ENCODE results near the gene ZMPSTE24. TPM values are rescaled to one million over a fixed set of nuclear protein-coding genes. Genes with fewer than 3 reads are reported as not detected.

The ZMPSTE24 gene
- total RNA-seq, 4 donors from 2014 or later: 37.4 to 49.8 (median 48.9) TPM

GRCh38 chr1:40303051-40303771 lies 45.2 kb downstream of the ZMPSTE24 start:
- H3K9me3 ChIP-seq: no peaks in the 10 kb centered on the region
- peaks cover 0 to 13% (median 0%) of the 10 kb centered on the region in 4 donors for H3K27me3 ChIP-seq
- H3K4me1 ChIP-seq: peaks cover 0 to 1% (median 0%) of the 10 kb centered on the region in 4 donors
- H3K36me3 ChIP-seq: no peaks in the 10 kb centered on the region
- intact Hi-C loops (cut with DNase I): no loop called here
- H3K27ac ChIP-seq (replicated peaks in 1 of 4): no peak overlapping the region
- H3K4me3 ChIP-seq: no peak overlapping the region
- WGBS: 79% methylated on average over 17 of the region's 38 CpGs
- TF ChIP-seq POLR2AphosphoS5 (IDR thresholded peaks at IDR 0.05) (no peak), POLR2A (IDR thresholded peaks at IDR 0.05; ENCODE audit: low read depth) (no peak), CTCF (IDR thresholded peaks at IDR 0.05) (no peak), EP300 (IDR thresholded peaks at IDR 0.05) (no peak)
- no peak for DNase-seq (ENCODE audit: extremely low spot score)

GRCh38 chr1:40303790-40304189 lies 45.8 kb downstream of the ZMPSTE24 start:
- H3K4me3 ChIP-seq: no peak overlapping the region
- H3K27ac ChIP-seq (replicated peaks in 1 of 4): no peak overlapping the region
- DNase-seq (ENCODE audit: extremely low spot score): no peak
- no peaks in the 10 kb centered on the region for H3K36me3 ChIP-seq
- peaks cover 0 to 5% (median 0%) of the 10 kb centered on the region in 4 donors for H3K4me1 ChIP-seq
- WGBS: 40% methylated on average over 15 of the region's 33 CpGs
- intact Hi-C loops (cut with DNase I): no loop called here
- H3K27me3 ChIP-seq: peaks cover 0 to 13% (median 0%) of the 10 kb centered on the region in 4 donors
- TF ChIP-seq POLR2AphosphoS5 (IDR thresholded peaks at IDR 0.05) (no peak), EP300 (IDR thresholded peaks at IDR 0.05) (no peak), CTCF (IDR thresholded peaks at IDR 0.05) (no peak), POLR2A (IDR thresholded peaks at IDR 0.05; ENCODE audit: low read depth) (no peak)
- H3K9me3 ChIP-seq: no peaks in the 10 kb centered on the region

GRCh38 chr1:40305451-40305850 lies 47.4 kb downstream of the ZMPSTE24 start:
- no peaks in the 10 kb centered on the region for H3K9me3 ChIP-seq
- WGBS: 73% methylated on average over 1 of the region's 5 CpGs

GRCh38 chr1:40305871-40306270 lies 47.8 kb downstream of the ZMPSTE24 start:
- WGBS: 83% methylated on average over 1 of the region's 2 CpGs
- H3K4me1 ChIP-seq: peaks cover 0 to 5% (median 0%) of the 10 kb centered on the region in 4 donors
- no peak for DNase-seq (ENCODE audit: extremely low spot score)
- intact Hi-C loops (cut with DNase I): no loop called here
- no peak overlapping the region for H3K27ac ChIP-seq (replicated peaks in 1 of 4)
- H3K36me3 ChIP-seq: no peaks in the 10 kb centered on the region
- H3K9me3 ChIP-seq: no peaks in the 10 kb centered on the region
- peaks cover 0 to 13% (median 0%) of the 10 kb centered on the region in 4 donors for H3K27me3 ChIP-seq
- H3K4me3 ChIP-seq: no peak overlapping the region
- TF ChIP-seq POLR2A (IDR thresholded peaks at IDR 0.05; ENCODE audit: low read depth): no peak
- TF ChIP-seq EP300 (IDR thresholded peaks at IDR 0.05): no peak
- TF ChIP-seq POLR2AphosphoS5 (IDR thresholded peaks at IDR 0.05): no peak
- TF ChIP-seq CTCF (IDR thresholded peaks at IDR 0.05): no peak

More at GRCh38 chr1:40305451-40305850, 47.4 kb downstream of the ZMPSTE24 start:
- no peak overlapping the region for H3K4me3 ChIP-seq
- no peak overlapping the region for H3K27ac ChIP-seq (replicated peaks in 1 of 4)
- H3K4me1 ChIP-seq: peaks cover 0 to 5% (median 0%) of the 10 kb centered on the region in 4 donors
- H3K27me3 ChIP-seq: peaks cover 0 to 13% (median 0%) of the 10 kb centered on the region in 4 donors
- no peaks in the 10 kb centered on the region for H3K36me3 ChIP-seq
- intact Hi-C loops (cut with DNase I): no loop called here
- DNase-seq (ENCODE audit: extremely low spot score): no peak
- no peak for TF ChIP-seq POLR2A (IDR thresholded peaks at IDR 0.05; ENCODE audit: low read depth)
- no peak for TF ChIP-seq EP300 (IDR thresholded peaks at IDR 0.05)
- no peak for TF ChIP-seq CTCF (IDR thresholded peaks at IDR 0.05)
- TF ChIP-seq POLR2AphosphoS5 (IDR thresholded peaks at IDR 0.05): no peak
